GM19455 (cell line): Measurements from ENCODE around the gene ST3GAL5.
"Not testable (repeated sequence)": the region's sequence is repeated elsewhere in the genome, so short reads cannot be mapped to it uniquely, and the experiment has no call there.

Experiments
- ATAC-seq: cut with Tn5 transposase; IDR thresholded peaks from one replicate; pipeline ENCODE4 v1.9.1; 2021; ENCODE audit not compliant: unreplicated experiment

Gene ST3GAL5

DNA sequence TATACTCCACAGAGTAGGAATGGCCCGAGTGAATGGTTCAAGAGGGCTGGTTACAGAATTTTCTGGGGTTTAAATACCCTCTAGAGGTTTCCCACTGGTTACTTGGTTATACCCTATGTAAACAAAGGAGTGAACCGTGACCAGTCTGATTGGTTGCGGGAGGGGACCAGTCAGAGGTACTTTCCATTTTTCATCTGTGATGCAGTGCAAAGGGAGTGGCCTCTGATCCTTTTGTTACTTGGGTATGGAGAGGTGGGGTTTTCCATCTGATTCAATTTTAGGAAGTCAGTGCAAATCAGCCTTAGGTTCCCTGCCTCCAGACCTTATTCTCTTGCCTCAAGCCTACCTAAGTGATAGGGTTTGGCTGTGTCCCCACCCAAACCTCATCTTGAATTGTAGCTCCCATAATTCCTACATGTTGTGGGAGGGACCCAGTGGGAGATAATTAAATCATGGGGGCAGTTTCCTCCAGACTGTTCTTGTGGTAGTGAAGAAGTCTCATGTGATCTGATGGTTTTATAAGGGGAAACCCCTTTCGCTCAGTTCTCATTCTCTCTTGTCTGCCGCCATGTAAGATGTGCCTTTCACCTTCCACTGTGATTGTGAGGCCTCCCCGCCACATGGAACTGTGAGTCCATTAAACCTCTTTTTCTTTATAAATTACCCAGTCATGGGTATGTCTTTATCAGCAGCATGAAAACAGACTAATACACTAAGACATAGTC lies 5.9 kb upstream of the ST3GAL5 start:
- not testable (repeated sequence) for ATAC-seq

DNA sequence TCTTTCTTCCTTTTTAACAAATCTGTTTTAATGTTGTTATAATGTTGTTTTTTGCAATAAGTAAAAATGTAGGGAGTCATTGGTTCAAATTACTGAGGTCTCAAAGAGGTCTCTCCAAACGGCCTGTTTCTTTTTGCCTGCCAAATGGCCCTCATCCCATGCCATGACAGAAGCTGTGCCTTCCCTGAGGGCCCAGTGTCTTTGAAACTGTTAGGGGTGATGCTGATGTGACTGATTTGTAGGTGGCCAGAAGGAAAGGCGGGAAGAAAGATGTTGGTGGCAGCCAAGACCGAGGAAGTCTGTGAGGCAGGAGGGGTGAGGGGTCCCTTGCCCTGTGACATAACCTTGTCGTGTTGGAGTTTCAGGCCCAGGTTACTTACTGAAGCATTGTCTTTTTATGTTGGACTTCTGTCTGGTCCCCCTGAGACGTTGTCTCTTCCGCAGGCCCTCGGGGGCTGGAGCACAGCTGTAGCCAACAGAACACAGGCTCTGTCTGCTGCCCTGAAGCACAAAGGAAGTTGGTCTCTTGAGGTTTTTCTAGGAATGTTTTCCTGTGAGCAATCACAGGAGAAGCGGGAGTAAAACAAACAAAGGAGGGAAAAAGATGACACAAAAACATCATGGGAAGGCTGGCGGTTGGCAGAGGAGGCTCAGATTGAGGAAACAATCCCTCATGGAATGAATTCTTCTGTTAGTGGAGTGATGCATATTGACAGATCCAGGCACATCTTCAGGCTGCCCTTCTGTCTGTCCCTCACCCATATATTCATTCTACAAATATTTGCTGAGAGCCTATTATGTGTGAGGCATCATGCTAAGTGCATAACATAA lies 4.9 kb upstream of the ST3GAL5 start:
- ATAC-seq: no peak

DNA sequence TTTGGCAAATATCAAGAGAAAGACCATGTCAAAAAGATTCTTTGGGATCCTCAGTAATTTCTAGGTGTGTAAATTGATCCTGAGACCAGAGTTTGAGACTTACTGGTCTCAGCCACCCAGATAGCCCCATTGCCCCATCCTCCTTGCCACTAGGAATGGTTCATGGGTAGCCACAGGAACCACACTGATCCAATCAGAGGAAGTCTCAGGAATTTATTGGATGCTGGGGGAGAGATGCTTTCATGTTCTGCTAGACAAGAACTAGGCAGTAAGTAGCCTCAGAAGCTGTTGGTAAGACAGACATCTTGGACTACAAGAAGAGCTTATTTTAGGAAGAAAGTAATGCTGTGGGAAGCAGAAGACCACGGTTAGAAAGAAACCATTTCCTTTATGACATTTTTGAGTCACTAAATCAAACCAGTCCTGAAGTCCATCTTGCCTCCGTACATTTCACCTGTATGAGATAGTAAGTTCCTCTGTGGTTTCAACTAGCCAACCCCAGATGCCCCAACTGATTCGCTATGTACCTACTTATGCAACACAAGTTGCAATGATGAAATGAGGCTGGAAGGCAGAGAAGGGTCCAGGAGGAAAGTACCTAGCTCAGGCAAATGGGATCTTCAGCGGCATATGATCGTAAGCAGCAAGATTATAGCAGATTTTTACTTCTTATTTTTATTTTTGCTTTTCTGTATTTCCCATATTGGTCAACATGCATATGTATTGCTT lies 3.6 kb upstream of the ST3GAL5 start:
- no peak for ATAC-seq

DNA sequence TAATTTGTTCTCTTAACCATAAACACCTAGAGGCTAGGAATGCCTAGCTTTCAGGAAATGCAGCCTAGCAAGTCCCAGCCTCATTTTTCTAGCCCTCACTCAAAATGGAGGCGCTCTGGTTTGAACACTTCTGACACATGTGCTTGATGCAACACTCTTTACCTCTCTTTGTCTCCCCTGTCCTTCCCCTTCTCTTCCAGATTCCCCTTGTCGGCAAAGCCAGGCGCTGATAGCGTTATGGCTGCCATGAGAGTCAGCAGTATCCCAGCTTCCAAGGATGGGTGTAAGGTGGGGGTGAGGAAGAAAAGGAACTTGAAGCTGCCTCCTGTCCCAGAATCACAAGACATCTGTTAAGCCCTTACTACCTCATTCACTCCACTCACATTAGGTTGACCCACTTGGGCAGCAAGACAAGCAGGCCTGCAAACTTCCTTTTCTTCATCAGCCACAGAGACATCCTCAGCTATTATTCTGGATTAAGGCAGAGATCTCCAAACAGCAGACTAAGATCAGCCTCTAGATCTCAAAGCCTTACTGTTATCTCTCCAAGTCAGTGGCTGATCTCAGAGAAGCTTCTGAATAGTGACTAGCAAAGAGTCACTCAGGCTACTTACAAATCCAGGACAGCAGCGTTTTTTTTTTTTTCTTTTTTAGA lies 1.9 kb upstream of the ST3GAL5 start:
- no peak for ATAC-seq

DNA sequence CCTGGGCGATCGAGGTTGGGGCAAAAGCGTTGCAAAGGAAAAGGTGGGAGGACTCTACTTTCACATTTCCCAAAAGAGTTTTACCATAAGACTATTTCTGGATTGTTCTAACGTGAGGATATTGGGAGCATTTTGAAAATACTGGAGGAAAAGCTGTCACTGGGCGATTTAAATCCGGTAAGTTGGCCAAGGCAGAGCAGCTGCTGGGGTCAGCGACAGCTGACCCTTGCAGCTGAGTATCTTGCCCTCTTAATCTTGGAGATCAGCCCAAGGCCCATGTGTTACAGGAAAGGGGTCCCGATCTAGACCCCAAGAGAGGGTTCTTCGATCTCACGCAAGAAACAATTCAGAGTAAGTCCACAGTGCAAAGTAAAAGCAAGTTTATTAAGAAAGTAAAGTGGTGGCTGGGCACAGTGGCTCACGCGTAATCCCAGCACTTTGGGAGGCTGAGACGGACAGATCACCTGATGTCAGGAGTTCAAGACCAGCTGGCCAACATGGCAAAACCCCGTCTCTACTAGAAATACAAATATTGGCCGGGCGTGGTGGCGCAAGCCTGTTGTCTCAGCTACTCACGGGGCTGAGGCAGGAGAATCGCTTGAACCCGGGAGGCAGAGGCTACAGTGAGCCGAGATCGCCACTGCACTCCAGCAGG lies 964 bp upstream of the ST3GAL5 start:
- ATAC-seq: no peak

DNA sequence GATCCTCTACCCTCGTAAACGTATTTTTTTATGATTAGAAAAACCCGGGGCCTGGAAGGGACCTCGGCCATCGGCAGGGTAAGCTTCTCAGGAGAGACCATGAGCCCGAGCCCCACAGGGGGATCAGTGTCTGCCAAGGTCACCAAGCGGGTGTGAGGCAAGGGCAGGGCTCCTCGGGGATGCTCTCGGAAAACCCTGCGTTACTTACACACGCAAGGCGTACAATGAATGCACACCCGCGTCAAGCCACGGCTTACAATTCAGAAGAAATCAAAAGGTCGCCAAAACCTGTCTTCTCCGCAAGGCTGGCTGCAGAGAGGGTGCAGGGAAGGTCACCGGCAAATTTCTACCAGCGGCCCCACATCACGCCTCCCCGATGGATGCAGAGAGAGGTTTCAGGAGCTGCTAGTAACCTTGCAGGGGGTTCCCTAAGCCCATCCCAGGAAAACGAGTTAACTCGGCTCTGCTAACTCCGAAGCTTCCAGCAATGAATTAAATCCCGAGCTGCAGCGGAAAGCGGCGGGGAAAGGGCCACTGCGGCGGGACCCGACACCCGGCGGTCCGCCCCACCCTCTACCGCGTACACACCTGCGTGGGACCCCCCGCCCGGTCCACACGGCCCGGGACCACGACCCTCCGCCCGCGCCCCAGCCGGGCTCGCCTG lies 638 bp downstream of the ST3GAL5 start:
- ATAC-seq: peak; percentile 5

DNA sequence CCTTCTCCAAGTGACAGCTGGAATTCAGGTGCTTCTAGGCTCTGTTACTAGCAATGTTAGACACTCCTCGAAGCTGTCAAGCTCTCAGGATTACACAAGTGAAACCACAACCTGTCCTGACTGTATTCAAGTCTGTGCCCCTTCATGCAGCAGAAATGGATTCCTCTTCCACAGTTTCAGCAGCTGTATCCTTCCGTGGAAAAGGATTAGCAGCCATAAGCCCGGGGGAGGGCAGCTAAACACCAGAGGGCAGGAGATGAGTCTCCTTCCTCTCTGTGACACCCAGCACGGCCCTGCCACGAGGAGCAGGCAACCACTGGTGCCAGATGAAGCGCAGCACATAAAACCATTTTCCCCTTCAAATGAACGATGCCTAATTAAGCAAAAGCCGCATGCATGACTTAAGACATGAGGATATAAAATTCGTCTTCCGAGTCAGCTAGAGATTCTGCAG lies 1.2 kb downstream of the ST3GAL5 start:
- ATAC-seq: no peak

DNA sequence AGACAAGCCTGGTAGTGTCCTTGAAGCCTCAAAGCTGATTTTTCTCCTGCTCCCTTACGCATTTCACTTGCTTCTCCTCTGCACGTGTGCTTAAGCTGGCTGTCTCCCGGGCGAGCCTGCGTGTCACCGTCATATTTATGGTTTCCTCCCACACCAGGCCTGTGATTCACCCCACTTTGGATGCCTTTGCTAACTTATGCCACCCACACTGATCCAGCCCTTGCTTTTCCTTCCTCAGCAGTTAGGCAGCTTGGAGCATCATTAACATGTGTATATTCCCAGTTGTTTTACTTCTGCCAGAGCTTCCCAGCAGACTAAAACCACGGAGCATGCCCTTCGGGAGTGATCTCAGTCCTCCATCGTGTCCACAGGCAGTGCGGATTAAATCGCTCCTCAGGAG lies 2.2 kb downstream of the ST3GAL5 start:
- no peak for ATAC-seq

DNA sequence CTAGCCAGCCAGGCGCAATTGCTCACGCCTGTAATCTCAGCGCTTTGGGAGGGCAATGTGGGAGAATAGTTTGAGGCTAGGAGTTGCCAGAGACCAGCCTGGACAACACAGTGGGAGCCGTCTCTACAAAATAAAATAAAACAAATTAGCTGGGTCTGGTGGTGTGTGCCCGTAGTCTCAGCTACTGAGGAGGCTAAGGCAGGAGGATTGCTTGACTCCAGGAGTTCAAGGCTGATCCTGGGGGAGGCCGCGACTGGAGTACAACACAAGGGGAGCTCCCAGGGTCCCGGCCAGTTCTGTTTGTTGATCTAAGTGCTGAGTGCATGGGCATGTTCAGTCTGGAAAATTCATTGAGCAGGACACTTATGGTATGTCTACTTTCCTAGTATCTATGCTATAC lies 2.6 kb downstream of the ST3GAL5 start:
- ATAC-seq: no peak

DNA sequence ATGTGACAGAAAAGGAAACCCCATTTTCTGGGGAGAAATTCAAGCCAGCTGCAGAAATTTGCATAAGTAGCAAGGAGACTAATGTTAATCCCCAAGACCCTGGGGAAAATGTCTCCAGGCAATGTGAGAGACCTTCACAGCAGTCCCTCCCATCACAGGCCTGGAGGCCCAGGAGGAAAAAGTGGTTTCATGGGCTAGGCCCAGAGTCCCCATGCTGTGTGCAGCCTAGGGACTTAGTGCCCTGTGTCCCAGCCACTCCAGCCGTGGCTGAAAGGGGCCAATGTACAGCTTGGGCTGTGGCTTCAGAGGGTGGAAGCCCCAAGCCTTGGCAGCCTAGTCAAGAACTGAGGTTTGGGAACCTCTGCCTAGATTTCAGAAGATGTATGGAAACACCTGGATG lies 7.0 kb downstream of the ST3GAL5 start:
- not testable (repeated sequence) for ATAC-seq

DNA sequence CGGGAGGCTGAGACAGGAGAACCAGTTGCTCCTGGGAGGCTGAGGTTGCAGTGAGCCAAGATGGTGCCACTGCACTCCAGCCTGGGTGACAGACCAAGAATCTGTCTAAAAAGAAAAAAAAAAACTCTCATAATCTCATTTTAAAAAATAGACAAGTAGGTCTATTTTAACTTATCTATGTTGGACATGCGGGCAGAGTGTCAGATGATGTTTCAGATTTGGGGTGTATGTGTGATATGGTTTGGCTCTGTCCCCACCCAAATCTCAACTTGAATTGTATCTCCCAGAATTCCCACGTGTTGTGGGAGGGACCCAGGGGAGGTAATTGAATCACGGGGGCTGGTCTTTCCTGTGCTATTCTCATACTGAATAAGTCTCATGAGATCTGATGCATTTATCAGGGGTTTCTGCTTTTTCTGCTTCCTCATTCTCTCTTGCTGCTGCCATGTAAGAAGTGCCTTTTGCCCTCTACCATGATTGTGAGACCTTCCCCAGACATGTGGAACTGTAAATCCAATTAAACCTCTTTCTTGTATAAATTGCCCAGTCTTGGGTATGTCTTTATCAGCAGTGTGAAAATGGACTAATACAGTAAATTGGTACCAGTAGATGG lies 8.0 kb downstream of the ST3GAL5 start:
- not testable (repeated sequence) for ATAC-seq

DNA sequence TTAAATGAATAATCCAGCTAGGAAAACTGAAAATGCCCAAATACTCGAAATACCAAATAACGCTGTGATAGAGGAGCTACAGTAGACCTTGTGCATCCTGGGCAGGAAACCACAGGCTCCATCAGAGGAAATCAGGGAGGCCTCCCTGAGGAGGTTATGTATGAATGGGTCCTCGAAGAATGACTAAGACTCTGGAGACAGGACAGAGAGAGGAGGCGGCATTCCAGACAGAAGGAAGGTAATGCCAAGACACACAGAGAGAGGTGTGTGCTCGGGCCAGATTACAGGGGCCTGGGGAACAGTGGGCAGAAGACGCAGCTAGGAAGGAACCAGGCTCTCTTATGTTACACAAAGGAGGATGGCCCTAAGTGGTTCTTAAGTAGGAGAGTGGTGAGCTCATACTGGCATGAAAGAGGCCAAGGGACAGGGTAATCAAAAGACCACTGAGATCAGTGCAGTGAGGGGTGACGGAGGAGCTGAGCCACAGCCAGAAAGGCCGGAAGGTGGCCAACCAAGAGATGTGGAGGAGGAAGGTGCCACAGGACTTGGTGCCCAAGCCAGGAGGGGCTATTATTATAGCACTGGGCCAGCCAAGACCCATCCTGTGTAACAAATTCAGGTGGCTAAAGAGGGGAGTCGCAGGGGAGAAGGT lies 9.9 kb downstream of the ST3GAL5 start:
- no peak for ATAC-seq

DNA sequence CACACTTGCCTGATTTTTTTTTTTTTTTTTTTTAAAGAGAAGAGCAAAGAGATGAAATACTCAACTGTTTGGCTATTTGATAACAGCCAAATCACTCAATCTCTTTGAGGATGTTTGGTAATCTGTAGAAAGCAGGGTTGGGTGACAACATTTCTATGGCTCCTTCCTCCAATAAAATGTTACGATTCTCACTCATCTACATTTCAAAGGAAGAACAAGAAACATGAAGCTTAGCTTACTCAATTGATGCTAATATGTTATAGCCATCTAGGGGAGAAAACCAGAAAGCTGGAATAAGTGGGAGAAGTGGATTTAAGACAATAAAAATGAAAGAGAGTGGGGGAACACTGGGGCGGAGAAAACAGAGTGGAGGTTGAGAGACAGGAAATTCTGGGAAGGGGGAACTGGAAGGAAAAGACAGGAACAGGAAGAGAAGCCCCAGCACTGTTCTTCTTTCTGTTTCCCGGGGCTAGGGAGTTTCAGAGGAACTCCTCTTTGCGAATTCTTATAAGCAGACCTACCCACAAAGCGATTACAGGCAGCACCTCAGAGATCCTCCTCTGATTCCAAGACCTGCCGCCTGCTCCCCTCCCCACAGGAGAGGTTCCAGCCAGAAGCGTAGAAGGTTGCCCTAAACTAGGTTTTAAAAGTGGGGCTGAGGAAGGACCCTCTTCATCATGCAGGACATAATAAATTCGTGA lies 13.3 kb downstream of the ST3GAL5 start:
- no peak for ATAC-seq

DNA sequence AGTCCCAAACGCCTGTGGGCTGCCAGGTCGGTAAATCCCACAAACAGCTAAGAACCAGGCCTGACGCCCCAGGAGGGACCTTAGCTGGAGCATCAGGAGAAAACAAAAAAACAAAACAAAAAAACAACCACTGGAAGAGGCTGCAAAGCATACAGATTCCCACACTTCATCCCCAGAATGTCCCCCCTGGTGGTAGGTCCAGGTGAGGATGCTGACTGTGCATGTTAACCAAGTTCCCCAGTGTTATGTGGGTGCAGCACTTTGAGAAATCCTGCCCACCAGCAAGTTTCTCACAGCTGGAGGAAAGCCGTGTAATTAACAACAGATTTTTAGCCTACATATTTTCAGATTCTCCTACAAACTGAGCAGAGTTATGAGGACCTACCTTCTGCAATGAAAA lies 15.1 kb downstream of the ST3GAL5 start:
- ATAC-seq: no peak

DNA sequence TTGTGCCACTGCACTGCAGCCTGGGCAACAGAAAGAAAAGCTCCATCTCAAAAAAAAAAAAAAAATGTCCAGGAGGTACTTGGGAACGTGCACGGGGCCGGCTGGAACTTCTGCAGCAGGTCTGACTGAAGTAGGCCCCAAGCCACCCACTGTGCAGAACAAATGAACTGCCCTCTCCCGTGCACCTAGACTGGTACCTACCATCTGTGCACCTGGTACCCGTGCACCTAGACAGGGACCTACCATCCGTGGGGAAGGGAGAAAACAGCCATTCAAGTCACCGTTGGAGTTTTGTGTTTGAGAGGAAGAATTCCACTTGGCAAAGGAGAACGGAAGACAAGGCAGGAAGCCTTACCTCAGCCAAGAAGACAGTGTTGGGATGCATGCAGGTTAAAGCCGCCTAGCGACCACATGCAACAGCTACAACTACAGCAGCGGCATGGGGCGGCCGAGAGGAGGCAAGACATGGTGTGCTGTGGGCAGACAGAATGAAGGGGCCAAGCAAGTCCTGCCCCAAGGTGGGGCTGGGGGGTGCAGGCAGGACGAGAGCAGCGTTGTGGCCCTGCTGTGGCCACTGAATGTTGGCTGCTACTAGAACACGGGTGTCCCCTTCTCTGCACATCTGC lies 16.1 kb downstream of the ST3GAL5 start:
- ATAC-seq: no peak

DNA sequence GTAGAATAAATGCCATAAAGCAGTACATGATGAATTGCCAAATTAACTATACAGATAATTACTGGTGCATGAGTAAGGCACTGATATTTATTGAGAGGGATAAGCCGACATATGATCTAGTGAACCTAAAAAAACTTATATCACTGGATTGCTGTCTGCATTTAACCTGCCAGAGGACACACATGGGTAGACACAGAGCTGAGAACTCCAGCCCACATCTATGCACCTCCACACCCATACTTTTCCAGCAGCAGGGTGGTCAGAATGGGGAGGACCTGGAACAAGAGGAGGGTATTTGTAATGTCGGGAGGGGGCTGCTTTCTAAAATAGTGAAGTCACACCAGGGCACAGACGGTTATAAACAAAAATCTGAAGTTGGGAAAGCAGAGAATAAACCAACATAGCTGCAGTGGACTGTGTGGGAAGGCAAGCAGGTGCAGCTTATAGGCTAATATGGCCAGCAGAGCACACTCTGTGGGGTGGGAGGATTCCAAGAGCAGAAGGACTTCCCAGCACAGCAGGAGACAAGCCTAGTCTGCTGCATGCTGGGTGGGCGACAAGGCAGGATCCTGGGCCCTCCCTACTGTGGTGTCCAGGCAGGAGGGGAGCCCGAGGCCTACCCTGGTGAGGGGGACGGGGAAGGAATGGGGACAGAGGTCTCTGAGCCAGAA lies 17.2 kb downstream of the ST3GAL5 start:
- no peak for ATAC-seq

DNA sequence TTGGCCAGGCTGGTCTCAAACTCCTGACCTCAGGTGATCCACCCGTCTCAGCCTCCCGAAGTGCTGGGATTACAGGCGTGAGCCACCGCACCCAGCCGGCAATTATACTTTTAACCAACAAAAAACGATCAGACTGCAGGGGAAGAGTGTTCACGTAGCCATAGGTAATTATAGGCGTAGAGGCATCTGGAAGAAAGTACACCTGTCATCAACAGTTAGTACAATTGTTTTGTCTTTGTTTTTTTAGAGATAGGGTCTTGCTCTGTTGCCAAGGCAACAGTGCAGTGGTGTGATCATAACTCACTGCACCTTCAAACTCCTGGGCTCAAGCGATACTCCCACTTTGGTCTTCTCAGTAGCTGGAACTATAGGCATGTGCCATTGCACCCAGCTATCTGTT lies 20.0 kb downstream of the ST3GAL5 start:
- ATAC-seq: no peak
